Measurements from ENCODE around the gene CDR2. TPM values are rescaled to one million over a fixed set of nuclear protein-coding genes. Genes with fewer than 3 reads are reported as not detected.

The CDR2 gene
- total and polyA plus RNA-seq, 9 of the 15 experiments (the other 6 are each of a cell fraction or from before 2014, with no cell fraction given) = 4.6 to 30.3 (median 19.9) TPM

DNA sequence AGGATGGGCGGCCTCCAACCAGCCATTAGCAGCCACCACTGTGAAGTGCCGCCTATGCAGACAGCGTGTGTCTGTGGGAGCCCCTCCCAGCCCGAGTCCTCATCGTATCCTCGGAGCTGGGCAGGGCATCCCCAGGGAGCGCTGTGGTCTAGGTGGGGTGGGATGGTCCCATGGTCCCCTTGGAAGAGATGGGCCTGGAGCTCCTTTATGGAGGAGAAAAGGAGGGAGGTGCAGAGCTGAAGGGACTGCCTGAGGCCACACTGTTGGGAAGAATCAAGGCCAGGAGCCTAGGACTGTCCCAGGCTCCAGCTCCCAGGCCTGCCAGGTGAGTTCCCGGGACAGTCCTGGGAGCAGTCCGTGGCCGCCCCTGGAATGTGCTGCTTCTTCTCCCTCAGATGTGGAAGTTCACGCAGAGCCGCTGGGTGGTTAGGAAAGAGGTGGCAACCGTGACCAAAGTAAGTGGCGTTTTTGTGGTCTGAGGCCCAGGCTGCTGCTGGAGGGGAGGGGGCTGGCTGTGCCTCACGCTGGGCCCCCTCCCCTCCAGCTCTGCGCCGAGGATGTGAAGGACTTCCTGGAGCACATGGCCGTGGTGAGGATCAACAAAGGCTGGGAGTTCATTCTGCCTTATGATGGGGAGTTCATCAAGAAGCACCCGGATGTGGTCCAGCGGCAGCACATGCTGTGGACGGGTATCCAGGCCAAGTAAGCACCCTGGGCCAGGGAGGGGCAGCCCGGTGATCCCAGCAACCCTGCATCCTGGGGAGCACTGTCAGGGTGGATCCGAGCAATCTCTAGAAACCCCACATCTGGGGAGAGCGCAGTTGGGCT, 50.2 kb downstream of the CDR2 start:
- TF ChIP-seq POLR2G (IDR thresholded peaks at IDR 0.05; ENCODE audit: low read depth, low read length) (peak; percentile 38; the same call in 1 of the 2 replicates), GATAD2A (IDR thresholded peaks at IDR 0.05) (no peak), RBM22 (IDR thresholded peaks at IDR 0.05; ENCODE audit: low read depth, low read length, poor library complexity, severe bottlenecking) (peak; percentile 20), PCBP1 (IDR thresholded peaks at IDR 0.05; ENCODE audit: low read depth, low read length, poor library complexity, severe bottlenecking) (no peak), EWSR1 (IDR thresholded peaks at IDR 0.05; ENCODE audit: borderline replicate concordance, low read depth, partially characterized antibody) (no peak), CTBP1 (IDR thresholded peaks at IDR 0.05; ENCODE audit: borderline replicate concordance) (no peak)
- WGBS (ENCODE audit: insufficient coverage, low coverage, missing lambda C conversion rate) = 92% methylated on average over 18 of the region's 24 CpGs
- Histone ChIP-seq H3K36me3 (ENCODE audit: control insufficient read depth, insufficient read depth, low read length) (peaks cover 97% of the 10 kb centered on the region), H3K9ac (ENCODE audit: insufficient read depth in 1 of 2, low read depth in 2 of 2, low read length in 2 of 2) (no peak overlapping the region; a peak in 1 of 4 replicates), H3K4me2 (ENCODE audit: insufficient read depth, low read length) (no peak overlapping the region), H3K9me3 (replicated peaks; ENCODE audit: control insufficient read depth, insufficient read depth, low read depth, low read length) (no peaks in the 10 kb centered on the region), H3K79me2 (ENCODE audit: control insufficient read depth, insufficient read depth, low read length) (peaks cover 18% of the 10 kb centered on the region), H3K27me3 (ENCODE audit: control insufficient read depth in 2 of 2, insufficient read depth in 2 of 2, low read length in 2 of 2) (no peaks in the 10 kb centered on the region), H3K4me1 (replicated peaks in 1 of 2; ENCODE audit: control insufficient read depth in 2 of 2, insufficient read depth in 2 of 2, low read length in 2 of 2) (peaks cover 0 to 4% of the 10 kb centered on the region in 2 experiments; a peak in 2 of 5 replicates), H2AFZ (ENCODE audit: low read depth, low read length) (no peak overlapping the region), H4K20me1 (replicated peaks; ENCODE audit: control insufficient read depth, insufficient read depth, low read length) (peaks cover 23% of the 10 kb centered on the region), H3K9me1 (ENCODE audit: control insufficient read depth, insufficient read depth, low read length) (no peaks in the 10 kb centered on the region), H3K4me3 (no peak overlapping the region), H3K27ac (ENCODE audit: extremely low read depth, low read depth, low read length) (no peak overlapping the region)
- POLR2A ChIA-PET = interaction anchor here (0.7 to 1.8 kb wide), 2 partner anchors 10 to 122 kb away, joined by 3 to 5 read pairs; no protein-coding TSS in a partner anchor
- intact Hi-C loops (cut with micrococcal nuclease) (loop anchor here (10.0 kb wide), 1 partner anchor 1139 kb away; no protein-coding TSS in a partner anchor), in situ Hi-C loops (cut with MboI) (no loop called here)
- no peak for FAIRE-seq
- no peak for DNase-seq (ENCODE audit: extremely low read depth in 1 of 4, low spot score in 3 of 4)
- BruUV-seq (replicated peaks) = no TSS peak
- CTCF ChIA-PET (ENCODE audit: low intra/inter-chr PET ratio) = interaction anchor here (0.5 kb wide), 1 partner anchor 1173 kb away, joined by 3 read pairs; the partner anchor contains the start of gene DNAH3
- ATAC-seq = no peak
